ENCODE measurements around the gene MYOZ3.

The MYOZ3 gene

DNA sequence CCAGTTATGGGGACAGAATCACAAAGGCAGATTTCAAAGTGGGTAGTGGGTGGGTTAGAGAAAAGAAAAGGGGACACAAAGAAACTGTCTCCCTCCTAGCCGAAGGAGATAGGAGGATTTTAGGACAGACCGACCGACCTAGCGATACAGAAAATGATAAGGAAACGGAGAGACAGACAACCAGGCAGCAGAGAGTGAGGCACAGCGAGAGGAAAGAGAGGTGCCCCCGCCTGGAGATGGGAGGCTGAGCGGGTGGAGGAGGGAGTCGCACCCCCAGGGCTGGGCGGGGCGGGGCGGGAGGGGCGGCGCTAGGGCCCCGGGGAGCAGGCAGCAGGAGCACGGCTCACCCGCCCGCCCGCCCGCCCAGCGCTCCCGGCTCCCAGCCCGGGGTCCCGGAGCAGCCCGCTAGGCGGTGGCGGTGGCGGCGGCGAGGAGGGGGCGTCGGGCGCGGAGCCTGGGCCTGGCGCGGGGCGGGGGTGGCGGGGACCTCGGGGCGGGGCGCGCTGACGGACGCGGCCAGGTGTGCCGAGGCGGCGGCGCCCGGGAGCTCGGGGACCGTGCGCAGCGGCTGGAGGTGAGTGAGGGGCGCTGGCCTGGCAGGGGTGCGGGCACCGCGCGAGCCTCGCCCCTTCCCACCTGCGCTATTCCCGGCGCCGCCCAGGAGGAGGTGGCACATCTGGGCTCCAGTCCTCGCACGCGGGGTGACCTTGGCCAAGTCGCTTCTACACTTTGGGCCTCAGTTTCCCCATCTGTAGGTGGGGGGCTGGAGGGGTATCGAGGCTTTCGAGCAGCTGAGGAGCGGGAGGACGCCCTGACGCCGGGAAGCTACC, 36.5 kb upstream of the MYOZ3 start:
- Histone ChIP-seq H3K27me3 (ENCODE audit: insufficient read depth, low read length, poor library complexity) (no peaks in the 10 kb centered on the region), H3K56ac (ENCODE audit: low read length) (peak overlapping the region; percentile 73), H2AK5ac (ENCODE audit: low read length) (no peak overlapping the region), H2BK120ac (ENCODE audit: low read depth, low read length) (no peak overlapping the region), H3K4me3 (ENCODE audit: low read length) (peak overlapping the region; percentile 8), H3K4ac (ENCODE audit: low read depth, low read length) (peak overlapping the region; percentile 45), H3K79me2 (ENCODE audit: control insufficient read depth, insufficient read depth, low read length) (no peaks in the 10 kb centered on the region), H4K8ac (ENCODE audit: low read depth, low read length) (no peak overlapping the region), H3K27ac (ENCODE audit: low read depth, low read length) (no peak overlapping the region), H2BK15ac (replicated peaks; ENCODE audit: low read depth) (no peak overlapping the region), H3K9ac (ENCODE audit: low read length) (peak overlapping the region; percentile 64), H3K18ac (ENCODE audit: low read length) (peak overlapping the region; percentile 34), H4K5ac (ENCODE audit: low read length) (no peak overlapping the region), H3K4me2 (ENCODE audit: low read length) (peak overlapping the region; percentile 70), H2BK5ac (ENCODE audit: low read length) (no peak overlapping the region), H3K4me1 (ENCODE audit: control insufficient read depth, low read depth, low read length) (peaks cover 5% of the 10 kb centered on the region), H3K79me1 (ENCODE audit: low read length) (no peaks in the 10 kb centered on the region), H3K23ac (ENCODE audit: low read length) (peak overlapping the region; percentile 59), H3K36me3 (ENCODE audit: control insufficient read depth, insufficient read depth, low read length) (no peaks in the 10 kb centered on the region)
- no peak for DNase-seq
- no CpG with 5 or more reads among the region's 74 CpGs for WGBS (ENCODE audit: extremely low coverage, insufficient coverage, low lambda C conversion rate)

DNA sequence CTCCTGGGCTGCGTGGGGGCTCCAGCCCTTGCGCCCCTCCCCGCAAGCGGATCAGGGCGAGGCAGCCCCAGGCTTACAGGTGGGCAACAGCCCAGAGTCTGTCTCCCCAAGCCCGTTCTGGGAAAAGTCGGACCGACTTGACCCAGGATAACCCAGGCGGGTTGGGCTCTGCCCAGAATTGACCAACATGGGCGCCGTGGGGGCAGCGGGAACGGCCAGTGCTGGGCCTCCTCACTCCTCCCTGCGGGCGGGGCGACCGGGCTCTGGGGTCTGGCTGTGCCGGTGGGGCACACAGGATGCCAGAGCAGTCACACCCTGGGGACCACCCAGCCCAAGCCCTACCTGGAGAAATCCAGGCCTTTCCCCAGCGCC, 35.9 kb upstream of the MYOZ3 start:
- Histone ChIP-seq H3K27me3 (ENCODE audit: insufficient read depth, low read length, poor library complexity) (no peaks in the 10 kb centered on the region), H2BK5ac (ENCODE audit: low read length) (no peak overlapping the region), H4K5ac (ENCODE audit: low read length) (no peak overlapping the region), H3K4me1 (ENCODE audit: control insufficient read depth, low read depth, low read length) (peaks cover 2% of the 10 kb centered on the region), H2BK15ac (replicated peaks; ENCODE audit: low read depth) (no peak overlapping the region), H3K36me3 (ENCODE audit: control insufficient read depth, insufficient read depth, low read length) (no peaks in the 10 kb centered on the region), H3K4ac (ENCODE audit: low read depth, low read length) (no peak overlapping the region), H2BK120ac (ENCODE audit: low read depth, low read length) (no peak overlapping the region), H3K23ac (ENCODE audit: low read length) (peak overlapping the region; percentile 59), H3K27ac (ENCODE audit: low read depth, low read length) (no peak overlapping the region), H4K8ac (ENCODE audit: low read depth, low read length) (no peak overlapping the region), H2AK5ac (ENCODE audit: low read length) (no peak overlapping the region), H3K79me2 (ENCODE audit: control insufficient read depth, insufficient read depth, low read length) (no peaks in the 10 kb centered on the region), H3K9ac (ENCODE audit: low read length) (peak overlapping the region; percentile 64), H3K56ac (ENCODE audit: low read length) (peak overlapping the region; percentile 73), H3K4me3 (ENCODE audit: low read length) (peak overlapping the region; percentile 8), H3K79me1 (ENCODE audit: low read length) (no peaks in the 10 kb centered on the region), H3K18ac (ENCODE audit: low read length) (no peak overlapping the region), H3K4me2 (ENCODE audit: low read length) (peak overlapping the region; percentile 70)
- no CpG with 5 or more reads among the region's 19 CpGs for WGBS (ENCODE audit: extremely low coverage, insufficient coverage, low lambda C conversion rate)
- DNase-seq, result no peak

GRCh38 chr5:150625831-150626746, 35.0 kb upstream of the MYOZ3 start:
- Histone ChIP-seq H2BK120ac (ENCODE audit: low read depth, low read length) (no peak overlapping the region), H3K79me2 (ENCODE audit: control insufficient read depth, insufficient read depth, low read length) (no peaks in the 10 kb centered on the region), H3K4me1 (ENCODE audit: control insufficient read depth, low read depth, low read length) (peaks cover 2% of the 10 kb centered on the region), H3K79me1 (ENCODE audit: low read length) (no peaks in the 10 kb centered on the region), H3K4ac (ENCODE audit: low read depth, low read length) (no peak overlapping the region), H4K8ac (ENCODE audit: low read depth, low read length) (no peak overlapping the region), H2BK15ac (replicated peaks; ENCODE audit: low read depth) (no peak overlapping the region), H3K27me3 (ENCODE audit: insufficient read depth, low read length, poor library complexity) (no peaks in the 10 kb centered on the region), H4K5ac (ENCODE audit: low read length) (no peak overlapping the region), H3K18ac (ENCODE audit: low read length) (no peak overlapping the region), H3K9ac (ENCODE audit: low read length) (no peak overlapping the region), H3K27ac (ENCODE audit: low read depth, low read length) (no peak overlapping the region), H3K56ac (ENCODE audit: low read length) (no peak overlapping the region), H2AK5ac (ENCODE audit: low read length) (no peak overlapping the region), H3K4me2 (ENCODE audit: low read length) (no peak overlapping the region), H3K23ac (ENCODE audit: low read length) (no peak overlapping the region), H2BK5ac (ENCODE audit: low read length) (no peak overlapping the region), H3K4me3 (ENCODE audit: low read length) (no peak overlapping the region), H3K36me3 (ENCODE audit: control insufficient read depth, insufficient read depth, low read length) (no peaks in the 10 kb centered on the region)
- no peak for DNase-seq
- no CpG with 5 or more reads among the region's 10 CpGs for WGBS (ENCODE audit: extremely low coverage, insufficient coverage, low lambda C conversion rate)

- H3K4me1 ChIP-seq (ENCODE audit: control insufficient read depth, low read depth, low read length), result peaks cover 2% of the 10 kb centered on the region
- H4K5ac ChIP-seq (ENCODE audit: low read length), result no peak overlapping the region
- H3K79me2 ChIP-seq (ENCODE audit: control insufficient read depth, insufficient read depth, low read length), result no peaks in the 10 kb centered on the region
- H3K36me3 ChIP-seq (ENCODE audit: control insufficient read depth, insufficient read depth, low read length), result no peaks in the 10 kb centered on the region
- H3K27me3 ChIP-seq (ENCODE audit: insufficient read depth, low read length, poor library complexity), result no peaks in the 10 kb centered on the region
- H3K4me2 ChIP-seq (ENCODE audit: low read length), result no peak overlapping the region
- no peak overlapping the region for H2AK5ac ChIP-seq (ENCODE audit: low read length)
- H3K4me3 ChIP-seq (ENCODE audit: low read length), result no peak overlapping the region
- no peak overlapping the region for H3K23ac ChIP-seq (ENCODE audit: low read length)
- no peaks in the 10 kb centered on the region for H3K79me1 ChIP-seq (ENCODE audit: low read length)
- WGBS (ENCODE audit: extremely low coverage, insufficient coverage, low lambda C conversion rate), result no CpG with 5 or more reads among the region's 5 CpGs
- no peak overlapping the region for H2BK5ac ChIP-seq (ENCODE audit: low read length)
- no peak overlapping the region for H3K56ac ChIP-seq (ENCODE audit: low read length)
- no peak overlapping the region for H2BK120ac ChIP-seq (ENCODE audit: low read depth, low read length)
- H3K4ac ChIP-seq (ENCODE audit: low read depth, low read length), result no peak overlapping the region
- DNase-seq, result no peak
- no peak overlapping the region for H3K18ac ChIP-seq (ENCODE audit: low read length)
- H3K9ac ChIP-seq (ENCODE audit: low read length), result no peak overlapping the region
- H4K8ac ChIP-seq (ENCODE audit: low read depth, low read length), result no peak overlapping the region
- H2BK15ac ChIP-seq (replicated peaks; ENCODE audit: low read depth), result no peak overlapping the region
- no peak overlapping the region for H3K27ac ChIP-seq (ENCODE audit: low read depth, low read length)
Measured at GRCh38 chr5:150626853-150627276, 34.2 kb upstream of the MYOZ3 start.

GRCh38 chr5:150627731-150628545, 33.1 kb upstream of the MYOZ3 start:
- no peak overlapping the region for H2AK5ac ChIP-seq (ENCODE audit: low read length)
- H3K79me2 ChIP-seq (ENCODE audit: control insufficient read depth, insufficient read depth, low read length), result no peaks in the 10 kb centered on the region
- no CpG with 5 or more reads among the region's 5 CpGs for WGBS (ENCODE audit: extremely low coverage, insufficient coverage, low lambda C conversion rate)
- H3K9ac ChIP-seq (ENCODE audit: low read length), result no peak overlapping the region
- no peak overlapping the region for H2BK5ac ChIP-seq (ENCODE audit: low read length)
- no peak overlapping the region for H3K23ac ChIP-seq (ENCODE audit: low read length)
- peaks cover 2% of the 10 kb centered on the region for H3K4me1 ChIP-seq (ENCODE audit: control insufficient read depth, low read depth, low read length)
- H3K56ac ChIP-seq (ENCODE audit: low read length), result peak overlapping the region; percentile 53
- no peaks in the 10 kb centered on the region for H3K79me1 ChIP-seq (ENCODE audit: low read length)
- H3K27me3 ChIP-seq (ENCODE audit: insufficient read depth, low read length, poor library complexity), result no peaks in the 10 kb centered on the region
- no peak overlapping the region for H4K8ac ChIP-seq (ENCODE audit: low read depth, low read length)
- no peaks in the 10 kb centered on the region for H3K36me3 ChIP-seq (ENCODE audit: control insufficient read depth, insufficient read depth, low read length)
- H2BK120ac ChIP-seq (ENCODE audit: low read depth, low read length), result no peak overlapping the region
- H3K4ac ChIP-seq (ENCODE audit: low read depth, low read length), result no peak overlapping the region
- H3K18ac ChIP-seq (ENCODE audit: low read length), result no peak overlapping the region
- no peak overlapping the region for H3K4me2 ChIP-seq (ENCODE audit: low read length)
- H2BK15ac ChIP-seq (replicated peaks; ENCODE audit: low read depth), result no peak overlapping the region
- H4K5ac ChIP-seq (ENCODE audit: low read length), result no peak overlapping the region
- H3K4me3 ChIP-seq (ENCODE audit: low read length), result no peak overlapping the region
- H3K27ac ChIP-seq (ENCODE audit: low read depth, low read length), result no peak overlapping the region
- DNase-seq, result no peak

Measured in mesendoderm (in vitro differentiated cells).